B cell (primary cell): ENCODE data around the gene FANCI. TPM values are rescaled to one million over a fixed set of nuclear protein-coding genes. Genes with fewer than 3 reads are reported as not detected.
A peak's percentile ranks its signal among the peaks of the same experiment; 100 is the strongest.

Source experiments
- ATAC-seq: fragments of 200-7000 bp; cut with Tn5 transposase; one replicate; pipeline ENCODE4 v1.10.0; 2021; ENCODE audit warnings: low read depth, mild to moderate bottlenecking, moderate number of reproducible peaks, moderate library complexity
- CTCF ChIA-PET: fragments of 350-600 bp; sonication (Branson Sonifier 250); formaldehyde crosslinking; loops from one replicate; lab custom pipeline; 2021; ENCODE audit warnings: antibody characterized with exemption, inconsistent platforms; lab: Charles Lee
- POLR2A ChIA-PET: fragments of 350-600 bp; sonication (Branson Sonifier 250); formaldehyde crosslinking; loops from one replicate; lab custom pipeline; 2021; ENCODE audit warnings: antibody characterized with exemption; lab: Charles Lee
- DNase-seq: peaks from one replicate; pipeline ENCODE4 v3.0.0; 2013
- H2AFZ ChIP-seq: 2 replicates; pipeline ENCODE4 v1.6.1; 2012; ENCODE audit warnings: mild to moderate bottlenecking, low read depth, low read length; ENCODE audit not compliant: insufficient read depth, poor library complexity, severe bottlenecking
- H3K27ac ChIP-seq, 2 donors: 1 replicate in 1 of 2; 2 replicates in 1 of 2; pipeline ENCODE4 v1.5.1; 2012 to 2013; ENCODE audit warnings: low read length in 2 of 2, mild to moderate bottlenecking in 2 of 2, moderate library complexity in 1 of 2
- H3K27me3 ChIP-seq, 4 experiments: fragments of 200-600 bp in 1 of 4; sonication (generic) in 1 of 4; replicated peaks in 1 of 4; 1 replicate in 2 of 4; 2 replicates in 2 of 4; pipeline versions ENCODE4 v1.6.1 to v1.7.0; 2013 to 2016; ENCODE audit warnings: low read length in 3 of 4, mild to moderate bottlenecking in 2 of 4, mixed read lengths in 1 of 4, moderate library complexity in 1 of 4; ENCODE audit not compliant: insufficient read depth in 4 of 4, control insufficient read depth in 3 of 4; ENCODE audit errors: control extremely low read depth in 1 of 4
- H3K36me3 ChIP-seq, 2 experiments: replicated peaks in 1 of 2; 1 replicate in 1 of 2; 2 replicates in 1 of 2; pipeline versions ENCODE4 v1.6.1 to v1.7.1; 2013; ENCODE audit warnings: low read length in 1 of 2; ENCODE audit not compliant: insufficient read depth in 2 of 2, control insufficient read depth in 1 of 2; ENCODE audit errors: control extremely low read depth in 1 of 2, extremely low read depth in 1 of 2
- H3K4me1 ChIP-seq, 2 donors: fragments of 200-600 bp in 1 of 2; sonication (generic) in 1 of 2; 1 replicate in 1 of 2; 2 replicates in 1 of 2; pipeline versions ENCODE4 v1.5.1 to v1.6.1; 2013 to 2017; ENCODE audit warnings: low read length in 2 of 2; ENCODE audit not compliant: control insufficient read depth in 2 of 2, insufficient read depth in 2 of 2
- H3K4me2 ChIP-seq: replicated peaks from 2 replicates; pipeline ENCODE3; 2012; ENCODE audit warnings: mild to moderate bottlenecking, low read depth, low read length; ENCODE audit not compliant: poor library complexity, severe bottlenecking
- H3K4me3 ChIP-seq, 5 experiments: fragments of 200-600 bp in 1 of 5; sonication (generic) in 1 of 5; 1 replicate in 3 of 5; 2 replicates in 2 of 5; pipeline versions ENCODE4 v1.5.1 to v1.7.0; 2011 to 2016; ENCODE audit warnings: low read length in 4 of 5, mild to moderate bottlenecking in 4 of 5, low read depth in 2 of 5, control low read depth in 1 of 5, moderate library complexity in 1 of 5; ENCODE audit not compliant: insufficient read depth in 1 of 5; ENCODE audit errors: control extremely low read depth in 1 of 5, extremely low read depth in 1 of 5
- H3K79me2 ChIP-seq: fragments of 200-600 bp; sonication (generic); one replicate; pipeline ENCODE4 v1.6.0; 2016; ENCODE audit warnings: low read length; ENCODE audit not compliant: control insufficient read depth, insufficient read depth
- H3K9ac ChIP-seq: fragments of 200-600 bp; sonication (generic); 2 replicates; pipeline ENCODE4 v1.6.1; 2017; ENCODE audit warnings: mild to moderate bottlenecking, low read length, moderate library complexity
- H3K9me3 ChIP-seq, 3 donors: one replicate each; pipeline versions ENCODE4 v1.6.1 to v1.7.1; 2013; ENCODE audit warnings: low read length in 2 of 3; ENCODE audit not compliant: control insufficient read depth in 2 of 3, insufficient read depth in 1 of 3; ENCODE audit errors: control extremely low read depth in 1 of 3
- H4K20me1 ChIP-seq: 2 replicates; pipeline ENCODE4 v1.6.0; 2012; ENCODE audit warnings: mild to moderate bottlenecking, low read length; ENCODE audit not compliant: insufficient read depth, control insufficient read depth, poor library complexity, severe bottlenecking
- H3K27ac Mint-ChIP-seq: one replicate; pipeline ENCODE4 v1.8.0; 2021; ENCODE audit warnings: mixed read lengths
- H3K27me3 Mint-ChIP-seq: one replicate; pipeline ENCODE4 v1.8.0; 2021; ENCODE audit warnings: mixed read lengths
- H3K4me1 Mint-ChIP-seq: one replicate; pipeline ENCODE4 v1.8.0; 2021; ENCODE audit warnings: mixed read lengths
- H3K4me3 Mint-ChIP-seq: one replicate; pipeline ENCODE4 v1.8.0; 2021; ENCODE audit warnings: mixed read lengths
- H3K9me3 Mint-ChIP-seq: one replicate; pipeline ENCODE4 v1.8.0; 2022; ENCODE audit warnings: mixed read lengths; ENCODE audit not compliant: insufficient read depth
- CTCF ChIP-seq: fragments of 200-600 bp; IDR thresholded peaks from one replicate; pipeline ENCODE4 v1.8.0; 2022; ENCODE audit warnings: antibody characterized with exemption, mild to moderate bottlenecking
- EZH2 ChIP-seq: IDR thresholded peaks from 2 replicates; pipeline ENCODE4 v1.6.1; 2012; ENCODE audit warnings: borderline replicate concordance, low read depth, mild to moderate bottlenecking, moderate library complexity, low read length; ENCODE audit not compliant: insufficient read depth, poor library complexity, severe bottlenecking
- WGBS: methylation state at CpG from one replicate; pipeline ENCODE4 v1.1.5; 2013; ENCODE audit warnings: missing lambda C conversion rate; ENCODE audit not compliant: insufficient coverage; 5-methylcytosine and 5-hydroxymethylcytosine counted together
- intact Hi-C: fragments of 100-400 bp; cut with micrococcal nuclease; formaldehyde crosslinking; loops from one replicate; pipeline ENCODE4 v1.10.0; 2022
- polyA plus RNA-seq: library from polyadenylated mRNA; depleted of rRNA; stranded (reverse); fragments of >200 nt; gene quantifications from 2 replicates; pipeline ENCODE4 v1.2.3, GENCODE V29; 2012
- total RNA-seq, 2 donors: library from RNA; stranded (reverse); fragments of 120-200 nt in 1 of 2; gene quantifications; 1 replicate in 1 of 2; 2 replicates in 1 of 2; pipeline versions ENCODE4 v1.2.3 to v1.2.4, GENCODE V29; 2013 to 2022

FANCI gene
- total and polyA plus RNA-seq, 2 donors (not counting 1 experiment from before 2014, with no cell fraction given): 2.7 to 14.2 TPM

DNA sequence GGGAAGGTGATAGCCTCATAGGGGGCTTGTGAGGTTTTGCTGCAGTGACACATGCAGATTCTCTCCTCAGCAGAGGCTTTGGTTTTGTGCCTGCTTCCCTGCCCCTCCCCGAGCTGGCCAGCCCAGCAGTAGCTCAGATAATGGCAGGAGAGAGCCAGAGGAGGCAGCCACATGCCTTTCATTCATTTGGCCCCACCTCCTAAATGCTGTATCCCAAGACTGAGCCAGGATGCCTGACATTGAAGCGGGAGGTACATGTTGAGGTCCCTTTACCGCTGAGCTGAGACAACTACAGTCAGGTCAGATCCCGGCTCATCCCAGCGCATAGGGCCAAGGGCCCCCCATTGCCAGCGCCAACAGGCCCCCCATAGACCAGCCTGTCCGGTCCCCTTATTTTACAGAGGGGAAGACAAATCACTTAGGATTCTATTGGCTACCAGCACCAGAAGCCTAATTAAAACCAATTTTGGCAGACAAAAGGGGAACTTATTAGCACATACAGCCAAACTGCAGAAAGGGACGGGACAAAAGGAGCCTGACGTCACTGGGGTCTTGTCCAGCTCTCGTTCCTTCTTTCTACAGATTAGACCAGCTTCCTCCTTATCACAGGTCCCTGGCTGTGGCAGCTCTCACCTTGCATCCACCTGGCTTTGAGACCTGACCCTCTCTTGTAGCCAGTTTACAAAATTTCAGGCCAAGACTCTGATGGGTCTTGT is 102.9 kb downstream of the FANCI start:
- TF ChIP-seq CTCF: no peak
- no peak for TF ChIP-seq EZH2
- WGBS: 49% methylated on average over 9 of the region's 10 CpGs
- Mint-ChIP-seq H3K4me3 (no peak overlapping the region), H3K9me3 (no peaks in the 10 kb centered on the region), H3K27me3 (peaks cover 18% of the 10 kb centered on the region), H3K27ac (no peak overlapping the region), H3K4me1 (no peaks in the 10 kb centered on the region)
- H3K36me3 ChIP-seq: no peaks in the 10 kb centered on the region
- intact Hi-C loops: no loop called here
- ATAC-seq: no peak
- no peak overlapping the region for H3K9ac ChIP-seq
- no peak overlapping the region for H2AFZ ChIP-seq
- DNase-seq: no peak
- no peaks in the 10 kb centered on the region for H4K20me1 ChIP-seq
- CTCF ChIA-PET: interaction anchor here (0.6 to 1.2 kb wide), 2 partner anchors 8 to 10 kb away, joined by 3 read pairs; no protein-coding TSS in a partner anchor
- no peaks in the 10 kb centered on the region for H3K4me1 ChIP-seq
- peaks cover 0 to 5% (median 2%) of the 10 kb centered on the region in 4 experiments for H3K27me3 ChIP-seq
- H3K27ac ChIP-seq: no peak overlapping the region
- POLR2A ChIA-PET: no interaction called here
- H3K4me2 ChIP-seq: no peak overlapping the region
- H3K79me2 ChIP-seq: no peaks in the 10 kb centered on the region
- H3K4me3 ChIP-seq: no peak overlapping the region
- H3K9me3 ChIP-seq: no peaks in the 10 kb centered on the region

DNA sequence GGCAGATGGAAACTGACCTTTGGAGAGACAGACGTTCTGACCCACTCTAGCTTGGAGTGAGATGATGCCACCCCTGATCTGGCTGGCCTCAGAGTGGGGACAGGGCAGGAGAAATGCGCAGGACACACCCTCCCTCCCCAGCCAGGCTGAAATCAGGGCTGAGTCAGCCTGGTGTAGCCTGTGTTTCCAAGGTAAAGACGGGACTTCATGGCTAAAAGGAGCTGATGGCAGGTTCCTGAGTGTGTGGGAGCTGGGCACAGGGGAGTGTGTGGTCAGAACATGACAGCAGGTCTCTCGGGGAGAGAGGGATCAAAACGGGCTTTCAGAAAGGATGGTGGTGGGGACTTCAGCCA is 105.4 kb downstream of the FANCI start:
- WGBS: 90% methylated on average over 4 of the region's 5 CpGs

More for the DNA sequence above, 105.4 kb downstream of the FANCI start:
- Mint-ChIP-seq H3K27me3 (peaks cover 28% of the 10 kb centered on the region), H3K9me3 (no peaks in the 10 kb centered on the region), H3K4me1 (no peaks in the 10 kb centered on the region), H3K27ac (no peak overlapping the region), H3K4me3 (no peak overlapping the region)
- no peak for TF ChIP-seq EZH2
- no peak for TF ChIP-seq CTCF
- no peak for DNase-seq
- no peaks in the 10 kb centered on the region for H3K36me3 ChIP-seq
- H3K9me3 ChIP-seq: no peaks in the 10 kb centered on the region
- H3K4me1 ChIP-seq: no peaks in the 10 kb centered on the region
- no peak overlapping the region for H3K9ac ChIP-seq
- peaks cover 0 to 14% (median 2%) of the 10 kb centered on the region in 4 experiments for H3K27me3 ChIP-seq
- H4K20me1 ChIP-seq: no peaks in the 10 kb centered on the region
- POLR2A ChIA-PET: interaction anchor here (0.5 to 0.7 kb wide), 2 partner anchors 58 to 84 kb away, joined by 3 read pairs; no protein-coding TSS in a partner anchor
- intact Hi-C loops: no loop called here
- H3K79me2 ChIP-seq: no peaks in the 10 kb centered on the region
- no peak overlapping the region for H3K27ac ChIP-seq
- H2AFZ ChIP-seq: peak overlapping the region; percentile 6
- H3K4me2 ChIP-seq: no peak overlapping the region
- H3K4me3 ChIP-seq: no peak overlapping the region
- ATAC-seq: no peak
- CTCF ChIA-PET: interaction anchor here (2.6 kb wide), 1 partner anchor 9 kb away, joined by 10 read pairs; no protein-coding TSS in a partner anchor
